ENCODE measurements around the gene PLA2G4E. TPM values are rescaled to one million over a fixed set of nuclear protein-coding genes. Genes with fewer than 3 reads are reported as not detected.

The PLA2G4E gene
- total and polyA plus RNA-seq, 2 of the 13 experiments (the other 11 are each of a cell fraction or from before 2014, with no cell fraction given) = not detected

DNA sequence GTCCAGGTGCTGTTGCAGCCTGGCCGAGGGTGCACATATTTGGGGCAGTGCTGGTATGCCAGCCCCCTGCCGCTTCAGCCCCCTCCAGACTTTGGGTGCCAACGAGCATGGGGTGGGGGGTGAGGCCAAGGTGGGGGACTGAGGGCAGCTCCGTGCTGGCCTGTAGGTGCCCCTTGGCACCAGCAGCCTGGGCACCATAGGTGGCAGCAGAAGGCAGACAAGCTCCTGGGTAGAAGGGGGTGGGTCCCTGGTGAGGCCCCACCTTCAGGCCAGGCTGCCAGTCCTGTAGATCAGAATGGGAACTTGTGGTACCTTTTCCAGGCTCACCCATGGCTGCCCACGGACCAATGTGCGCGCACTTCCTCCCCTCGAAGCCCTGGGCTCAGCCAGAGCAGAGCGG, 16.1 kb upstream of the PLA2G4E start:
- H3K9me3 ChIP-seq (ENCODE audit: low read length) = 0 out of 2 replicates have a peak, but pooled peaks cover 2% of the 10 kb centered on the region
- H3K79me2 ChIP-seq (ENCODE audit: insufficient read depth, low read length) = no peaks in the 10 kb centered on the region
- ChIA-PET CTCF (ENCODE audit: low intra/inter-chr PET ratio, low total read pairs) (no interaction called here), POLR2A (interaction anchor here (0.7 kb wide), 1 partner anchor 76 kb away, joined by 3 read pairs; no protein-coding TSS in a partner anchor)
- DNase-seq (ENCODE audit: low spot score) (no peak), FAIRE-seq (no peak), ATAC-seq (no peak)
- H3K36me3 ChIP-seq (replicated peaks in 1 of 2; ENCODE audit: control insufficient read depth in 1 of 2, insufficient read depth in 2 of 2, low read length in 2 of 2) = no peaks in the 10 kb centered on the region
- no peak overlapping the region for H3K4me3 ChIP-seq (replicated peaks in 1 of 3; ENCODE audit: insufficient read depth in 1 of 3, low read depth in 2 of 3, low read length in 3 of 3)
- no peaks in the 10 kb centered on the region for H4K20me1 ChIP-seq (ENCODE audit: insufficient read depth, low read length)
- 46% methylated on average over 4 of the region's 9 CpGs for WGBS (ENCODE audit: low lambda C conversion rate)
- 0 out of 5 replicates have a peak, but pooled peaks cover 0 to under 1% of the 10 kb centered on the region in 2 experiments for H3K27me3 ChIP-seq (ENCODE audit: control insufficient read depth in 1 of 2, insufficient read depth in 2 of 2, low read length in 2 of 2)
- H3K4me1 ChIP-seq (ENCODE audit: insufficient read depth, low read length) = peaks cover 36% of the 10 kb centered on the region
- H3K9ac ChIP-seq (ENCODE audit: insufficient read depth, low read depth, low read length) = no peak overlapping the region
- no peak overlapping the region for H2AFZ ChIP-seq (ENCODE audit: low read length)
- in situ Hi-C loops (cut with HindIII; ENCODE audit: extremely low pct_ligation_motif_present, low pct_unique_long_range_greater_than_20kb) (no loop called here), intact Hi-C loops (cut with micrococcal nuclease; ENCODE audit: unreplicated experiment) (no loop called here)
- H3K27ac ChIP-seq (ENCODE audit: extremely low read length, insufficient read depth, low read length) = no peak overlapping the region
- no peak overlapping the region for H3K4me2 ChIP-seq (ENCODE audit: low read depth, low read length)
- BruUV-seq (replicated peaks) = no TSS peak
- TF ChIP-seq ZNF75D (CRISPR knock-in tag; IDR thresholded peaks at IDR 0.05; ENCODE audit: borderline replicate concordance) = no peak
- TF ChIP-seq, protein P1, sequence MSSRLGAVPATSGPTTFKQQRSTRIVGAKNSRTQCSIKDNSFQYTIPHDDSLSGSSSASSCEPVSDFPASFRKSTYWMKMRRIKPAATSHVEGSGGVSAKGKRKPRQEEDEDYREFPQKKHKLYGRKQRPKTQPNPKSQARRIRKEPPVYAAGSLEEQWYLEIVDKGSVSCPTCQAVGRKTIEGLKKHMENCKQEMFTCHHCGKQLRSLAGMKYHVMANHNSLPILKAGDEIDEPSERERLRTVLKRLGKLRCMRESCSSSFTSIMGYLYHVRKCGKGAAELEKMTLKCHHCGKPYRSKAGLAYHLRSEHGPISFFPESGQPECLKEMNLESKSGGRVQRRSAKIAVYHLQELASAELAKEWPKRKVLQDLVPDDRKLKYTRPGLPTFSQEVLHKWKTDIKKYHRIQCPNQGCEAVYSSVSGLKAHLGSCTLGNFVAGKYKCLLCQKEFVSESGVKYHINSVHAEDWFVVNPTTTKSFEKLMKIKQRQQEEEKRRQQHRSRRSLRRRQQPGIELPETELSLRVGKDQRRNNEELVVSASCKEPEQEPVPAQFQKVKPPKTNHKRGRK (CRISPR knock-in tag; IDR thresholded peaks at IDR 0.05) = no peak
- no peak for TF ChIP-seq PAX8 (CRISPR knock-in tag; IDR thresholded peaks at IDR 0.05; ENCODE audit: borderline replicate concordance)
- no peak for TF ChIP-seq ELF4 (CRISPR knock-in tag; IDR thresholded peaks at IDR 0.05; ENCODE audit: borderline replicate concordance)
- no peak for TF ChIP-seq FOXA1 (IDR thresholded peaks at IDR 0.05)
- no peak for TF ChIP-seq FOXA1 (CRISPR knock-in tag; IDR thresholded peaks at IDR 0.05)
- no peak for TF ChIP-seq PRPF4 (IDR thresholded peaks at IDR 0.05; ENCODE audit: low read depth, low read length, poor library complexity, severe bottlenecking)
- TF ChIP-seq, protein P2, sequence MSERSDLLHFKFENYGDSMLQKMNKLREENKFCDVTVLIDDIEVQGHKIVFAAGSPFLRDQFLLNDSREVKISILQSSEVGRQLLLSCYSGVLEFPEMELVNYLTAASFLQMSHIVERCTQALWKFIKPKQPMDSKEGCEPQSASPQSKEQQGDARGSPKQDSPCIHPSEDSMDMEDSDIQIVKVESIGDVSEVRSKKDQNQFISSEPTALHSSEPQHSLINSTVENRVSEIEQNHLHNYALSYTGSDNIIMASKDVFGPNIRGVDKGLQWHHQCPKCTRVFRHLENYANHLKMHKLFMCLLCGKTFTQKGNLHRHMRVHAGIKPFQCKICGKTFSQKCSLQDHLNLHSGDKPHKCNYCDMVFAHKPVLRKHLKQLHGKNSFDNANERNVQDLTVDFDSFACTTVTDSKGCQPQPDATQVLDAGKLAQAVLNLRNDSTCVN (CRISPR knock-in tag; IDR thresholded peaks at IDR 0.05; ENCODE audit: borderline replicate concordance) = no peak
- TF ChIP-seq, protein P3, sequence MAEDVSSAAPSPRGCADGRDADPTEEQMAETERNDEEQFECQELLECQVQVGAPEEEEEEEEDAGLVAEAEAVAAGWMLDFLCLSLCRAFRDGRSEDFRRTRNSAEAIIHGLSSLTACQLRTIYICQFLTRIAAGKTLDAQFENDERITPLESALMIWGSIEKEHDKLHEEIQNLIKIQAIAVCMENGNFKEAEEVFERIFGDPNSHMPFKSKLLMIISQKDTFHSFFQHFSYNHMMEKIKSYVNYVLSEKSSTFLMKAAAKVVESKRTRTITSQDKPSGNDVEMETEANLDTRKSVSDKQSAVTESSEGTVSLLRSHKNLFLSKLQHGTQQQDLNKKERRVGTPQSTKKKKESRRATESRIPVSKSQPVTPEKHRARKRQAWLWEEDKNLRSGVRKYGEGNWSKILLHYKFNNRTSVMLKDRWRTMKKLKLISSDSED (CRISPR knock-in tag; IDR thresholded peaks at IDR 0.05) = no peak
- TF ChIP-seq MLLT10 (CRISPR knock-in tag; IDR thresholded peaks at IDR 0.05) = no peak
- TF ChIP-seq SNRNP70 (IDR thresholded peaks at IDR 0.05; ENCODE audit: low read depth, low read length) = no peak
- no peak for TF ChIP-seq CREB1 (IDR thresholded peaks at IDR 0.05)
- no peak for TF ChIP-seq CREB1 (CRISPR knock-in tag; IDR thresholded peaks at IDR 0.05)
- TF ChIP-seq, protein P4, sequence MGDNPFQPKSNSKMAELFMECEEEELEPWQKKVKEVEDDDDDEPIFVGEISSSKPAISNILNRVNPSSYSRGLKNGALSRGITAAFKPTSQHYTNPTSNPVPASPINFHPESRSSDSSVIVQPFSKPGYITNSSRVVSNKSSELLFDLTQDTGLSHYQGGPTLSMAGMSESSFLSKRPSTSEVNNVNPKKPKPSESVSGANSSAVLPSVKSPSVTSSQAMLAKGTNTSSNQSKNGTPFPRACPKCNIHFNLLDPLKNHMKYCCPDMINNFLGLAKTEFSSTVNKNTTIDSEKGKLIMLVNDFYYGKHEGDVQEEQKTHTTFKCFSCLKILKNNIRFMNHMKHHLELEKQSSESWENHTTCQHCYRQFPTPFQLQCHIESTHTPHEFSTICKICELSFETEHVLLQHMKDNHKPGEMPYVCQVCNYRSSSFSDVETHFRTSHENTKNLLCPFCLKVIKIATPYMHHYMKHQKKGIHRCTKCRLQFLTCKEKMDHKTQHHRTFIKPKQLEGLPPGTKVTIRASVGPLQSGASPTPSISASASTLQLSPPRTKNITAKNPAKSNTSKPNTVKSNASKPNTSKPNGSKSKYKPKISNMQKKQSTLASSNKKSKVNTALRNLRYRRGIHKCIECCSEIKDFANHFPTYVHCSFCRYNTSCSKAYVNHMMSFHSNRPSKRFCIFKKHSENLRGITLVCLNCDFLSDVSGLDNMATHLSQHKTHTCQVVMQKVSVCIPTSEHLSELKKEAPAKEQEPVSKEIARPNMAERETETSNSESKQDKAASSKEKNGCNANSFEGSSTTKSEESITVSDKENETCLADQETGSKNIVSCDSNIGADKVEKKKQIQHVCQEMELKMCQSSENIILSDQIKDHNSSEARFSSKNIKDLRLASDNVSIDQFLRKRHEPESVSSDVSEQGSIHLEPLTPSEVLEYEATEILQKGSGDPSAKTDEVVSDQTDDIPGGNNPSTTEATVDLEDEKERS (CRISPR knock-in tag; IDR thresholded peaks at IDR 0.05) = no peak
- no peak for TF ChIP-seq ZNF703 (CRISPR knock-in tag; IDR thresholded peaks at IDR 0.05; ENCODE audit: borderline replicate concordance)
- TF ChIP-seq SMARCE1 (IDR thresholded peaks at IDR 0.05; ENCODE audit: borderline replicate concordance) = no peak
- TF ChIP-seq MEIS2 (CRISPR knock-in tag; IDR thresholded peaks at IDR 0.05) = no peak
- no peak for TF ChIP-seq ZNF367 (CRISPR knock-in tag; IDR thresholded peaks at IDR 0.05; ENCODE audit: borderline replicate concordance)
- no peak for TF ChIP-seq KLF16 (CRISPR knock-in tag; IDR thresholded peaks at IDR 0.05)
- TF ChIP-seq TAF15 (IDR thresholded peaks at IDR 0.05; ENCODE audit: low read depth, low read length, poor library complexity, severe bottlenecking) = no peak

Data from HepG2 (cell line).